ENCODE measurements around the gene ZFAND4. TPM values are rescaled to one million over a fixed set of nuclear protein-coding genes. Genes with fewer than 3 reads are reported as not detected.

Gene ZFAND4
- total and polyA plus RNA-seq, 4 donors = 3.2 to 15.7 (median 8.0) TPM

- under 1% methylated on average over 88 of the region's 88 CpGs for WGBS
- H3K4me3 ChIP-seq (ENCODE audit: low read depth in 1 of 3, low read length in 3 of 3) = peak overlapping the region; percentile 86 to 99 (median 96)
- DNase-seq (ENCODE audit: low spot score) = peak; percentile 95
- H3K36me3 ChIP-seq (ENCODE audit: control insufficient read depth in 4 of 4, insufficient read depth in 3 of 4, low read depth in 1 of 4, low read length in 3 of 4) = peaks cover 0 to 2% (median 0%) of the 10 kb centered on the region in 4 donors
- peaks cover 2 to 36% (median 26%) of the 10 kb centered on the region in 4 donors for H3K4me1 ChIP-seq (ENCODE audit: control insufficient read depth in 4 of 4, insufficient read depth in 4 of 4, low read length in 3 of 4)
- peak overlapping the region; percentile 89 to 91 for H3K9ac ChIP-seq (ENCODE audit: low read depth in 1 of 2, low read length in 2 of 2)
- H3K9me3 ChIP-seq (ENCODE audit: control insufficient read depth in 4 of 4, low read length in 3 of 4) = no peaks in the 10 kb centered on the region
- no peaks in the 10 kb centered on the region for H3K27me3 ChIP-seq (ENCODE audit: control insufficient read depth in 4 of 4, insufficient read depth in 4 of 4, low read length in 3 of 4)
- peak overlapping the region; percentile 70 for H3K27ac ChIP-seq (ENCODE audit: low read depth in 1 of 2, low read length in 2 of 2)
- peak; percentile 40 for TF ChIP-seq FOXA2 (IDR thresholded peaks at IDR 0.05)
- peak; percentile 38 for TF ChIP-seq SP1 (IDR thresholded peaks at IDR 0.05)
- TF ChIP-seq TAF1 (conservative IDR thresholded peaks at IDR 0.05) = no peak
- TF ChIP-seq YY1 (IDR thresholded peaks at IDR 0.05) = peak; percentile 38
- no peak for TF ChIP-seq RXRA (IDR thresholded peaks at IDR 0.05)
- peak; percentile 1 for TF ChIP-seq CTCF (IDR thresholded peaks at IDR 0.05; ENCODE audit: low read depth, low read length, missing input control)
- peak; percentile 19 to 58 for TF ChIP-seq RAD21 (IDR thresholded peaks at IDR 0.05)
- TF ChIP-seq JUND (IDR thresholded peaks at IDR 0.05) = no peak
- TF ChIP-seq MAX (IDR thresholded peaks at IDR 0.05) = no peak
These were observed 78.1 kb downstream of the ZFAND4 start for GRCh38 chr10:45594276-45595157.

- DNase-seq (ENCODE audit: low spot score) = no peak
- Histone ChIP-seq H3K27ac (ENCODE audit: low read depth in 1 of 2, low read length in 2 of 2) (peak overlapping the region; percentile 70), H3K9me3 (ENCODE audit: control insufficient read depth in 4 of 4, low read length in 3 of 4) (no peaks in the 10 kb centered on the region), H3K36me3 (ENCODE audit: control insufficient read depth in 4 of 4, insufficient read depth in 3 of 4, low read depth in 1 of 4, low read length in 3 of 4) (peaks cover 0 to 2% (median 0%) of the 10 kb centered on the region in 4 donors), H3K4me1 (ENCODE audit: control insufficient read depth in 4 of 4, insufficient read depth in 4 of 4, low read length in 3 of 4) (peaks cover 2 to 33% (median 20%) of the 10 kb centered on the region in 4 donors), H3K9ac (ENCODE audit: low read depth in 1 of 2, low read length in 2 of 2) (peak overlapping the region; percentile 89 to 91), H3K27me3 (ENCODE audit: control insufficient read depth in 4 of 4, insufficient read depth in 4 of 4, low read length in 3 of 4) (no peaks in the 10 kb centered on the region), H3K4me3 (ENCODE audit: low read depth in 1 of 3, low read length in 3 of 3) (peak overlapping the region; percentile 86 to 99 (median 96))
- 13% methylated on average over 6 of the region's 6 CpGs for WGBS
- TF ChIP-seq FOXA1 (IDR thresholded peaks at IDR 0.05) (no peak), ZBTB33 (IDR thresholded peaks at IDR 0.05) (no peak), YY1 (IDR thresholded peaks at IDR 0.05) (no peak), HNF4A (conservative IDR thresholded peaks at IDR 0.05) (no peak), CTCF (IDR thresholded peaks at IDR 0.05; ENCODE audit: low read depth, low read length, missing input control) (no peak), GABPA (IDR thresholded peaks at IDR 0.05 in 1 of 2, conservative IDR thresholded peaks at IDR 0.05 in 1 of 2) (no peak), HNF4G (IDR thresholded peaks at IDR 0.05) (no peak), MAX (IDR thresholded peaks at IDR 0.05) (no peak), RXRA (IDR thresholded peaks at IDR 0.05) (no peak)
These were observed 78.7 kb downstream of the ZFAND4 start for GRCh38 chr10:45593938-45594275.

Data from liver (tissue), 9 donors.